HCT116 (cell line): ENCODE measurements around the gene PRKN. TPM values are rescaled to one million over a fixed set of nuclear protein-coding genes. Genes with fewer than 3 reads are reported as not detected.

Experiments
- ATAC-seq: fragments of 200-7000 bp; cut with Tn5 transposase; 2 replicates; pipeline ENCODE4 v1.9.1; 2020; ENCODE audit warnings: mild to moderate bottlenecking, moderate library complexity
- BruUV-seq: library from RNA; stranded (reverse); fragments of 400-500 nt; replicated peaks from 2 replicates; lab custom pipeline; 2021; lab: Mats Ljungman, UMichigan
- CTCF ChIA-PET: fragments of 300-600 bp; sonication (Branson Sonifier 250); formaldehyde crosslinking; loops from one replicate; lab custom pipeline; 2021; ENCODE audit warnings: antibody characterized with exemption; lab: Charles Lee
- POLR2A ChIA-PET: fragments of 300-600, 350-600 bp; sonication (Branson Sonifier 250); formaldehyde crosslinking; loops from one replicate; lab custom pipeline; 2021; ENCODE audit warnings: antibody characterized with exemption; lab: Charles Lee
- RAD21 ChIA-PET, 2 experiments: fragments of 300-600 bp; sonication (Branson Sonifier 250); formaldehyde crosslinking; loops; one replicate each; lab custom pipeline; 2023; ENCODE audit warnings: low total read pairs in 2 of 2; ENCODE audit not compliant: uncharacterized antibody in 2 of 2, unreplicated experiment in 2 of 2, low non-redundant PET in 1 of 2; lab: Charles Lee
- DNase-seq: peaks from one replicate; pipeline ENCODE4 v3.0.0-alpha.2; 2010; ENCODE audit warnings: low read depth, low spot score
- H2AFZ ChIP-seq: fragments of 200-600 bp; shearing (Covaris generic), sonication (generic); 2 replicates; pipeline ENCODE4 v1.6.1; 2017; ENCODE audit warnings: low read depth, mixed run types, mixed read lengths, antibody characterized with exemption, low read length; ENCODE audit not compliant: poor library complexity, severe bottlenecking
- H3K27ac ChIP-seq: 2 replicates; pipeline ENCODE4 v1.5.1; 2012; ENCODE audit warnings: low read depth, low read length
- H3K27me3 ChIP-seq: fragments of 200-600 bp; sonication (generic); 2 replicates; pipeline ENCODE4 v1.6.1; 2016; ENCODE audit warnings: mixed run types, low read length, mixed read lengths; ENCODE audit not compliant: insufficient read depth
- H3K36me3 ChIP-seq, 2 experiments: fragments of 200-500 bp in 1 of 2; fragments of 200-600 bp in 1 of 2; sonication (Bioruptor generic) in 1 of 2; sonication (generic) in 1 of 2; 2 replicates each; pipeline versions ENCODE4 v1.5.1 to v1.6.1; 2014 to 2016; ENCODE audit warnings: low read length in 2 of 2, inconsistent platforms in 1 of 2, mixed read lengths in 1 of 2, mixed run types in 1 of 2; ENCODE audit not compliant: insufficient read depth in 2 of 2, control insufficient read depth in 1 of 2
- H3K4me1 ChIP-seq, 2 experiments: fragments of 200-600 bp in 1 of 2; sonication (generic) in 1 of 2; 2 replicates each; pipeline versions ENCODE4 v1.5.1 to v1.6.1; 2012 to 2017; ENCODE audit warnings: low read length in 2 of 2, inconsistent platforms in 1 of 2, mild to moderate bottlenecking in 1 of 2, mixed read lengths in 1 of 2, mixed run types in 1 of 2, moderate library complexity in 1 of 2; ENCODE audit not compliant: insufficient read depth in 2 of 2, control insufficient read depth in 1 of 2
- H3K4me2 ChIP-seq: fragments of 200-600 bp; sonication (generic); 2 replicates; pipeline ENCODE4 v1.6.1; 2017; ENCODE audit warnings: mixed run types, low read length, mixed read lengths
- H3K4me3 ChIP-seq, 2 experiments: fragments of 200-600 bp in 1 of 2; sonication (generic) in 1 of 2; replicated peaks in 1 of 2; 2 replicates each; pipeline ENCODE4 v1.5.1; 2011 to 2016; ENCODE audit warnings: low read length in 2 of 2, control low read depth in 1 of 2, low read depth in 1 of 2, mild to moderate bottlenecking in 1 of 2, mixed read lengths in 1 of 2, mixed run types in 1 of 2
- H3K79me2 ChIP-seq: fragments of 200-600 bp; sonication (generic); 2 replicates; pipeline ENCODE4 v1.6.1; 2017; ENCODE audit warnings: mild to moderate bottlenecking, mixed run types, low read length, moderate library complexity, mixed read lengths; ENCODE audit not compliant: insufficient read depth
- H3K9ac ChIP-seq: fragments of 200-600 bp; sonication (generic); 2 replicates; pipeline ENCODE4 v1.6.1; 2016; ENCODE audit warnings: low read length, mixed read lengths
- H3K9me2 ChIP-seq: fragments of 200-600 bp; sonication (generic), shearing (Covaris generic); 2 replicates; pipeline ENCODE4 v1.6.1; 2017; ENCODE audit warnings: mixed run types, mild to moderate bottlenecking, moderate library complexity; ENCODE audit not compliant: insufficient read depth
- H3K9me3 ChIP-seq, 2 experiments: fragments of 200-500 bp in 1 of 2; fragments of 200-600 bp in 1 of 2; sonication (Bioruptor generic) in 1 of 2; sonication (generic) in 1 of 2; 2 replicates each; pipeline ENCODE4 v1.6.1; 2014 to 2017; ENCODE audit warnings: low read length in 2 of 2, mixed read lengths in 2 of 2, inconsistent platforms in 1 of 2, low read depth in 1 of 2, mild to moderate bottlenecking in 1 of 2, mixed run types in 1 of 2, moderate library complexity in 1 of 2; ENCODE audit not compliant: control insufficient read depth in 1 of 2, insufficient read depth in 1 of 2
- H4K20me1 ChIP-seq: fragments of 200-600 bp; sonication (generic), shearing (Covaris generic); 2 replicates; pipeline ENCODE4 v1.6.1; 2017; ENCODE audit warnings: mixed run types, mild to moderate bottlenecking, moderate library complexity; ENCODE audit not compliant: insufficient read depth
- ATF3 ChIP-seq: IDR thresholded peaks from 2 replicates; pipeline ENCODE4 v1.6.1; 2012
- CBX3 ChIP-seq: IDR thresholded peaks from 2 replicates; pipeline ENCODE4 v1.6.1; 2012; ENCODE audit warnings: low read depth
- CTCF ChIP-seq, 3 experiments: fragments of 200-600 bp in 1 of 3; sonication (generic) in 1 of 3; IDR thresholded peaks in 2 of 3; conservative IDR thresholded peaks in 1 of 3; 2 replicates each; pipeline ENCODE4 v1.5.1; 2012 to 2017; ENCODE audit warnings: low read depth in 2 of 3, low read length in 2 of 3, antibody characterized with exemption in 1 of 3, borderline replicate concordance in 1 of 3, control low read depth in 1 of 3, mild to moderate bottlenecking in 1 of 3, mixed read lengths in 1 of 3, mixed run types in 1 of 3, moderate library complexity in 1 of 3; ENCODE audit not compliant: insufficient read depth in 1 of 3
- EGR1 ChIP-seq: IDR thresholded peaks from 2 replicates; pipeline ENCODE4 v1.6.1; 2012; ENCODE audit warnings: low read depth
- ELF1 ChIP-seq: IDR thresholded peaks from 2 replicates; pipeline ENCODE4 v1.6.1; 2012; ENCODE audit warnings: low read depth, borderline replicate concordance
- EZH2 ChIP-seq: fragments of 200-600 bp; sonication (generic); IDR thresholded peaks from 2 replicates; pipeline ENCODE4 v1.6.1; 2017; ENCODE audit warnings: antibody characterized with exemption, mixed run types
- EZH2phosphoT487 ChIP-seq: fragments of 200-600 bp; IDR thresholded peaks from 2 replicates; pipeline ENCODE4 v1.6.1; 2018; ENCODE audit warnings: antibody characterized with exemption, borderline replicate concordance
- FOSL1 ChIP-seq: IDR thresholded peaks from 2 replicates; pipeline ENCODE4 v1.6.1; 2012; ENCODE audit warnings: low read depth
- JUND ChIP-seq: IDR thresholded peaks from 2 replicates; pipeline ENCODE4 v1.6.1; 2012
- MAX ChIP-seq: IDR thresholded peaks from 2 replicates; pipeline ENCODE4 v1.6.1; 2012
- POLR2A ChIP-seq: IDR thresholded peaks from 2 replicates; pipeline ENCODE4 v1.7.0; 2011; ENCODE audit warnings: borderline replicate concordance; ENCODE audit not compliant: insufficient read depth, insufficient read length; ENCODE audit errors: extremely low read depth
- RAD21 ChIP-seq: IDR thresholded peaks from 2 replicates; pipeline ENCODE4 v1.6.1; 2012; ENCODE audit warnings: low read depth, mild to moderate bottlenecking
- SIN3A ChIP-seq: IDR thresholded peaks from 2 replicates; pipeline ENCODE4 v1.6.1; 2012; ENCODE audit warnings: low read depth
- SP1 ChIP-seq: IDR thresholded peaks from 2 replicates; pipeline ENCODE4 v1.6.1; 2012; ENCODE audit warnings: low read depth
- TCF7L2 ChIP-seq: IDR thresholded peaks from 2 replicates; pipeline ENCODE4 v1.7.0; 2011; ENCODE audit warnings: borderline replicate concordance, inconsistent platforms; ENCODE audit not compliant: insufficient read depth, insufficient read length; ENCODE audit errors: extremely low read depth
- ZFX ChIP-seq: fragments of 450-650 bp; IDR thresholded peaks from 2 replicates; pipeline ENCODE4 v1.6.1; 2017
- ZNF274 ChIP-seq: fragments of 200-500 bp; sonication (Bioruptor generic); IDR thresholded peaks from 2 replicates; pipeline ENCODE4 v1.6.1; 2014; ENCODE audit warnings: mild to moderate bottlenecking, low read depth, low read length, inconsistent platforms
- intact Hi-C: fragments of 100-400 bp; cut with micrococcal nuclease; formaldehyde crosslinking; loops from 2 replicates; pipeline ENCODE4 v1.10.0; 2022
- total RNA-seq: library from RNA; stranded (reverse); gene quantifications from one replicate; pipeline ENCODE4 v1.2.1, GENCODE V29; 2021; ENCODE audit not compliant: unreplicated experiment

Gene PRKN
- total RNA-seq, 1 experiment from 2014 or later, result 2.6 TPM

GRCh38 chr6:162264581-162264980 is 463.0 kb downstream of the PRKN start:
- no peak for ATAC-seq
- Histone ChIP-seq H3K4me1 (no peaks in the 10 kb centered on the region), H4K20me1 (no peaks in the 10 kb centered on the region), H3K79me2 (no peaks in the 10 kb centered on the region), H3K9me3 (no peaks in the 10 kb centered on the region), H3K4me2 (no peak overlapping the region), H3K27me3 (no peaks in the 10 kb centered on the region), H3K36me3 (no peaks in the 10 kb centered on the region), H3K9me2 (no peaks in the 10 kb centered on the region), H3K4me3 (no peak overlapping the region), H2AFZ (no peak overlapping the region), H3K9ac (no peak overlapping the region), H3K27ac (no peak overlapping the region)
- intact Hi-C loops, result no loop called here
- ChIA-PET POLR2A (no interaction called here), CTCF (no interaction called here), RAD21 (no interaction called here)
- TF ChIP-seq EZH2phosphoT487 (no peak), JUND (no peak), CTCF (IDR thresholded peaks at IDR 0.05 in 2 of 3, conservative IDR thresholded peaks at IDR 0.05 in 1 of 3; ENCODE audit: borderline replicate concordance in 1 of 3, insufficient read depth in 1 of 3, low read depth in 2 of 3, low read length in 2 of 3) (no peak), POLR2A (no peak), CBX3 (no peak), TCF7L2 (no peak), ELF1 (no peak), FOSL1 (no peak)
- DNase-seq, result no peak
- BruUV-seq, result no TSS peak

- ChIA-PET CTCF (no interaction called here), POLR2A (no interaction called here), RAD21 (no interaction called here)
- DNase-seq (no peak), ATAC-seq (no peak)
- no peaks in the 10 kb centered on the region for H4K20me1 ChIP-seq
- no peaks in the 10 kb centered on the region for H3K9me2 ChIP-seq
- no peaks in the 10 kb centered on the region for H3K36me3 ChIP-seq
- H2AFZ ChIP-seq, result no peak overlapping the region
- H3K4me3 ChIP-seq, result no peak overlapping the region
- H3K4me2 ChIP-seq, result no peak overlapping the region
- BruUV-seq, result no TSS peak
- H3K27me3 ChIP-seq, result no peaks in the 10 kb centered on the region
- TF ChIP-seq JUND (no peak), ZNF274 (no peak), MAX (no peak), CTCF (IDR thresholded peaks at IDR 0.05 in 2 of 3, conservative IDR thresholded peaks at IDR 0.05 in 1 of 3; ENCODE audit: borderline replicate concordance in 1 of 3, insufficient read depth in 1 of 3, low read depth in 2 of 3, low read length in 2 of 3) (no peak), EZH2phosphoT487 (no peak), SIN3A (no peak), RAD21 (no peak), CBX3 (no peak), SP1 (no peak), EZH2 (no peak), EGR1 (no peak), ATF3 (no peak), POLR2A (no peak), ZFX (no peak)
- no peaks in the 10 kb centered on the region; a peak in 1 of 4 replicates for H3K9me3 ChIP-seq
- H3K27ac ChIP-seq, result no peak overlapping the region
- H3K9ac ChIP-seq, result no peak overlapping the region
- H3K79me2 ChIP-seq, result no peaks in the 10 kb centered on the region
- intact Hi-C loops, result no loop called here
- H3K4me1 ChIP-seq, result no peaks in the 10 kb centered on the region
These were observed 464.9 kb downstream of the PRKN start for GRCh38 chr6:162262466-162263196.
